CD4-positive, CD25-positive, alpha-beta regulatory T cell (primary cell): ENCODE measurements around the gene FRY. TPM values are rescaled to one million over a fixed set of nuclear protein-coding genes. Genes with fewer than 3 reads are reported as not detected.
"Not testable (repeated sequence)": the region's sequence is repeated elsewhere in the genome, so short reads cannot be mapped to it uniquely, and the experiment has no call there.

Source experiments
- ATAC-seq, 2 donors: fragments of 150-1000 bp; cut with Tn5 transposase; one replicate each; pipeline ENCODE4 v1.10.0; 2021; ENCODE audit warnings: low read depth in 2 of 2, moderate number of reproducible peaks in 2 of 2, moderate library complexity in 1 of 2
- DNase-seq, 3 donors: peaks; one replicate each; pipeline versions ENCODE4 v3.0.0 to v3.0.0-alpha.2; 2012 to 2022; ENCODE audit warnings: mixed read lengths in 1 of 3
- H3K27ac ChIP-seq: one replicate; pipeline ENCODE4 v1.7.0; 2013; ENCODE audit warnings: mild to moderate bottlenecking, low read length; ENCODE audit not compliant: insufficient read depth, poor library complexity, severe bottlenecking
- H3K27me3 ChIP-seq: one replicate; pipeline ENCODE4 v1.7.0; 2013; ENCODE audit warnings: low read length; ENCODE audit not compliant: control insufficient read depth, insufficient read depth
- H3K36me3 ChIP-seq: one replicate; pipeline ENCODE4 v1.7.0; 2013; ENCODE audit warnings: mild to moderate bottlenecking, low read length, moderate library complexity; ENCODE audit not compliant: control insufficient read depth, insufficient read depth
- H3K4me1 ChIP-seq: 2 replicates; pipeline ENCODE4 v1.7.0; 2013; ENCODE audit warnings: mild to moderate bottlenecking, low read length; ENCODE audit not compliant: insufficient read depth, control insufficient read depth, poor library complexity, severe bottlenecking
- H3K4me3 ChIP-seq: one replicate; pipeline ENCODE4 v1.7.0; 2013; ENCODE audit warnings: low read depth, mild to moderate bottlenecking, low read length, moderate library complexity
- H3K9me3 ChIP-seq, 2 experiments: 1 replicate in 1 of 2; 2 replicates in 1 of 2; pipeline ENCODE4 v1.7.0; 2013; ENCODE audit warnings: low read length in 2 of 2, mild to moderate bottlenecking in 1 of 2, moderate library complexity in 1 of 2; ENCODE audit not compliant: control insufficient read depth in 2 of 2
- H3K27ac Mint-ChIP-seq, 3 donors: one replicate each; pipeline ENCODE4 v1.8.0; 2020 to 2022; ENCODE audit warnings: mild to moderate bottlenecking in 3 of 3, mixed read lengths in 3 of 3, moderate library complexity in 2 of 3
- H3K27me3 Mint-ChIP-seq: one replicate; pipeline ENCODE4 v1.8.0; 2022; ENCODE audit warnings: mild to moderate bottlenecking, mixed read lengths
- H3K36me3 Mint-ChIP-seq: one replicate; pipeline ENCODE4 v1.8.0; 2020; ENCODE audit warnings: mixed read lengths
- H3K4me1 Mint-ChIP-seq, 4 donors: one replicate each; pipeline ENCODE4 v1.8.0; 2020 to 2022; ENCODE audit warnings: mixed read lengths in 4 of 4, mild to moderate bottlenecking in 1 of 4
- H3K4me3 Mint-ChIP-seq, 4 donors: one replicate each; pipeline ENCODE4 v1.8.0; 2020 to 2022; ENCODE audit warnings: mild to moderate bottlenecking in 4 of 4, mixed read lengths in 4 of 4, moderate library complexity in 3 of 4
- H3K9me3 Mint-ChIP-seq, 7 donors: one replicate each; pipeline ENCODE4 v1.8.0; 2020 to 2022; ENCODE audit warnings: mixed read lengths in 7 of 7, mild to moderate bottlenecking in 3 of 7, moderate library complexity in 2 of 7
- polyA plus RNA-seq, 4 donors: library from polyadenylated mRNA; unstranded; fragments of 300-500 nt; fragmentation: Illumina TruSeq; gene quantifications; one replicate each; pipeline ENCODE4 v1.2.3, GENCODE V29; 2021
- total RNA-seq: library from RNA; stranded (reverse); gene quantifications from one replicate; pipeline ENCODE4 v1.2.3, GENCODE V29; 2022

Gene FRY
- total and polyA plus RNA-seq, 5 donors from 2014 or later = 0.96 to 12.8 (median 1.0) TPM

- H3K9me3 ChIP-seq, H3K27ac Mint-ChIP-seq, H3K4me1 Mint-ChIP-seq, H3K4me3 Mint-ChIP-seq, H3K36me3 Mint-ChIP-seq, H3K4me1 ChIP-seq, H3K36me3 ChIP-seq, H3K27ac ChIP-seq, ATAC-seq, H3K9me3 Mint-ChIP-seq, DNase-seq, H3K4me3 ChIP-seq, H3K27me3 Mint-ChIP-seq, H3K27me3 ChIP-seq: not testable (repeated sequence)
These were observed 37.2 kb upstream of the FRY start for GRCh38 chr13:31994367-31994766.

GRCh38 chr13:31996601-31997000 lies 35.0 kb upstream of the FRY start:
- no peak overlapping the region for H3K4me3 Mint-ChIP-seq
- no peak overlapping the region for H3K27ac Mint-ChIP-seq
- Histone ChIP-seq H3K27me3 (no peaks in the 10 kb centered on the region), H3K36me3 (no peaks in the 10 kb centered on the region), H3K4me1 (no peaks in the 10 kb centered on the region), H3K27ac (no peak overlapping the region), H3K4me3 (no peak overlapping the region), H3K9me3 (no peaks in the 10 kb centered on the region)
- no peaks in the 10 kb centered on the region for H3K36me3 Mint-ChIP-seq
- ATAC-seq (no peak), DNase-seq (no peak)
- no peaks in the 10 kb centered on the region for H3K4me1 Mint-ChIP-seq
- H3K27me3 Mint-ChIP-seq = no peaks in the 10 kb centered on the region
- H3K9me3 Mint-ChIP-seq = peaks cover 0 to 4% (median 0%) of the 10 kb centered on the region in 7 donors

GRCh38 chr13:31997641-31998040 lies 33.9 kb upstream of the FRY start:
- DNase-seq = no peak
- no peak overlapping the region for H3K27ac Mint-ChIP-seq
- H3K9me3 Mint-ChIP-seq = peaks cover 0 to 4% (median 0%) of the 10 kb centered on the region in 7 donors
- Histone ChIP-seq H3K4me1 (no peaks in the 10 kb centered on the region), H3K4me3 (no peak overlapping the region), H3K36me3 (no peaks in the 10 kb centered on the region), H3K27ac (no peak overlapping the region), H3K27me3 (no peaks in the 10 kb centered on the region), H3K9me3 (no peaks in the 10 kb centered on the region)
- no peak overlapping the region for H3K4me3 Mint-ChIP-seq
- ATAC-seq = no peak
- H3K4me1 Mint-ChIP-seq = no peaks in the 10 kb centered on the region
- no peaks in the 10 kb centered on the region for H3K36me3 Mint-ChIP-seq
- H3K27me3 Mint-ChIP-seq = no peaks in the 10 kb centered on the region

GRCh38 chr13:31998131-31998530 lies 33.4 kb upstream of the FRY start:
- no peak for ATAC-seq
- H3K4me3 ChIP-seq = no peak overlapping the region
- DNase-seq = no peak
- Mint-ChIP-seq H3K27me3 (no peaks in the 10 kb centered on the region), H3K27ac (no peak overlapping the region), H3K4me3 (no peak overlapping the region), H3K9me3 (peaks cover 0 to 4% (median 0%) of the 10 kb centered on the region in 7 donors), H3K36me3 (no peaks in the 10 kb centered on the region), H3K4me1 (no peaks in the 10 kb centered on the region)
- no peaks in the 10 kb centered on the region for H3K9me3 ChIP-seq
- H3K27me3 ChIP-seq = no peaks in the 10 kb centered on the region
- H3K4me1 ChIP-seq = no peaks in the 10 kb centered on the region
- no peaks in the 10 kb centered on the region for H3K36me3 ChIP-seq
- H3K27ac ChIP-seq = no peak overlapping the region

- not testable (repeated sequence) for H3K9me3 ChIP-seq, H3K27me3 ChIP-seq, H3K4me3 Mint-ChIP-seq, H3K27me3 Mint-ChIP-seq, H3K36me3 ChIP-seq, H3K27ac Mint-ChIP-seq, H3K36me3 Mint-ChIP-seq, H3K27ac ChIP-seq, H3K4me1 ChIP-seq, ATAC-seq, H3K4me3 ChIP-seq, H3K4me1 Mint-ChIP-seq, DNase-seq, H3K9me3 Mint-ChIP-seq
These were observed 30.8 kb upstream of the FRY start for GRCh38 chr13:32000754-32001153.

- no peak overlapping the region for H3K27ac Mint-ChIP-seq
- no peak overlapping the region for H3K4me3 ChIP-seq
- no peaks in the 10 kb centered on the region for H3K4me1 ChIP-seq
- H3K36me3 ChIP-seq = no peaks in the 10 kb centered on the region
- ATAC-seq (no peak), DNase-seq (peak in 1 of 3 donors; percentile 23)
- no peaks in the 10 kb centered on the region for H3K9me3 ChIP-seq
- H3K36me3 Mint-ChIP-seq = no peaks in the 10 kb centered on the region
- peaks cover 0 to 3% (median 0%) of the 10 kb centered on the region in 7 donors for H3K9me3 Mint-ChIP-seq
- no peak overlapping the region for H3K4me3 Mint-ChIP-seq
- H3K4me1 Mint-ChIP-seq = no peaks in the 10 kb centered on the region
- no peaks in the 10 kb centered on the region for H3K27me3 ChIP-seq
- H3K27ac ChIP-seq = no peak overlapping the region
- no peaks in the 10 kb centered on the region for H3K27me3 Mint-ChIP-seq
These were observed 30.3 kb upstream of the FRY start for GRCh38 chr13:32001154-32001768.

- Mint-ChIP-seq H3K36me3 (no peaks in the 10 kb centered on the region), H3K27me3 (no peaks in the 10 kb centered on the region), H3K27ac (no peak overlapping the region), H3K4me3 (no peak overlapping the region), H3K9me3 (peaks cover 0 to 3% (median 0%) of the 10 kb centered on the region in 7 donors), H3K4me1 (no peaks in the 10 kb centered on the region)
- no peak overlapping the region for H3K27ac ChIP-seq
- DNase-seq (no peak), ATAC-seq (no peak)
- no peaks in the 10 kb centered on the region for H3K27me3 ChIP-seq
- H3K9me3 ChIP-seq = no peaks in the 10 kb centered on the region
- no peak overlapping the region for H3K4me3 ChIP-seq
- no peaks in the 10 kb centered on the region for H3K36me3 ChIP-seq
- no peaks in the 10 kb centered on the region for H3K4me1 ChIP-seq
These were observed 29.8 kb upstream of the FRY start for GRCh38 chr13:32001769-32002168.

- H3K27ac ChIP-seq = no peak overlapping the region
- H3K27me3 ChIP-seq = no peaks in the 10 kb centered on the region
- Mint-ChIP-seq H3K4me3 (no peak overlapping the region), H3K36me3 (no peaks in the 10 kb centered on the region), H3K4me1 (no peaks in the 10 kb centered on the region), H3K9me3 (peaks cover 0 to 3% (median 0%) of the 10 kb centered on the region in 7 donors), H3K27ac (no peak overlapping the region), H3K27me3 (no peaks in the 10 kb centered on the region)
- DNase-seq (no peak), ATAC-seq (no peak)
- no peak overlapping the region for H3K4me3 ChIP-seq
- H3K36me3 ChIP-seq = no peaks in the 10 kb centered on the region
- no peaks in the 10 kb centered on the region for H3K9me3 ChIP-seq
- no peaks in the 10 kb centered on the region for H3K4me1 ChIP-seq
These were observed 28.7 kb upstream of the FRY start for GRCh38 chr13:32002873-32003272.
